ENCODE results near the gene CLIP1.
"Not testable (repeated sequence)": the region's sequence is repeated elsewhere in the genome, so short reads cannot be mapped to it uniquely, and the experiment has no call there.

Gene CLIP1

GRCh38 chr12:122258462-122258861 is 164.0 kb downstream of the CLIP1 start:
- not testable (repeated sequence) for DNase-seq (ENCODE audit: low read depth, low spot score)

DNA sequence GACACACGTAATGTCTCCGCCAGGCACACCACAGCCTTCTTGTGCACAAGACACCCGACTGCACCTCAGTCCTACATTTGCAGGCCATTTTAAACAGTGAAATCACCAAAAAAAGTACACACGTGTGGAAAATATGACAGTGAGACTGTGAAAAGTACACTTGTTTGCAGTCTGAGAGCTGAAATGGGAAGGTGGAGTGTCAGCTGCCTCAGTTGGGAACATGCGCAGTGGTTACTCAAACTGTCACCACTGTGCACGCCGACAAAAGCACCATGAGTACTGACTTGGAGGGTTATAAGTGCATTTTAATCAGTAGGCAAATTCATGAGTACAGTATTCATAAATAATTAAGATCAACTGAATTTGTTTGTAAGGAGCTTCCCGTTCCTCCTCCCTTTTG is 171.9 kb downstream of the CLIP1 start:
- DNase-seq (ENCODE audit: low read depth, low spot score), result no peak

DNA sequence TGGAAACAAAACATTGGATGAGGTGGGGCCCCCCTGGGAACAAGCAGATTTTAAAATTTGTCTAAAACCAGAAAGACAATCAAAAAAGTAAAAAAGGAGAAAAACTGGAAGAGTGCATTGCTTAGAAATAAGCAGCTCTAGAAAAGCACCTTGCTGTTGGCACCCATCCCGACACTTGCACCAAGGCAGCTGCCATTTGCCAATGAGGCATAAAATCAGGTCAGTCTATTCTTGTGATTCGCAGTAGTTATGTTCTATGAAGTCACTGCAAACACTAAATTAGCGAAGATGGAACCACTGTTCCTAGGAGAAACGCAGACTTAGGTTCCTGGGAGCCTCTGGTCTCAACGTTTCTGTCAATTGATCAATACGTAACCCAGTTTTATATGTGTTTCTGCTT is 172.4 kb downstream of the CLIP1 start:
- no peak for DNase-seq (ENCODE audit: low read depth, low spot score)

DNA sequence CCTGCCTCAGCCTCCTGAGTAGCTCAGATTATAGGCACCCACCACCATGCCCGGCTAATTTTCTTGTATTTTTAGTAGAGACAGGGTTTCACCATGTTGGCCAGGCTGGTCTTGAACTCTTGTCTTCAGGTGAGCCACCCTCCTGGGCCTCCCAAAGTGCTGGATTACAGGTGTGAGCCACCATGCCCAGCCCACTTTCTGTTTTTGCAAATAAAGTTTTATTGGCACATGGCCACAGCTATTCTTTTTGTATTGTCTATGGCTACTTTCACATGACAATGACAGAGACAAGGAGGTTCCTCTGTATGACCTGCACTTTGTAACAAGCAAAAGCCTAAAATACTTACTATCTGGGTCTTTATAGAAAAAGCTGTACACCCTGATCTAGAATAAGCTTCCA is 176.9 kb downstream of the CLIP1 start:
- no peak for DNase-seq (ENCODE audit: low read depth, low spot score)

GRCh38 chr12:122244565-122245371 is 177.7 kb downstream of the CLIP1 start:
- DNase-seq (ENCODE audit: low read depth, low spot score), result no peak

DNA sequence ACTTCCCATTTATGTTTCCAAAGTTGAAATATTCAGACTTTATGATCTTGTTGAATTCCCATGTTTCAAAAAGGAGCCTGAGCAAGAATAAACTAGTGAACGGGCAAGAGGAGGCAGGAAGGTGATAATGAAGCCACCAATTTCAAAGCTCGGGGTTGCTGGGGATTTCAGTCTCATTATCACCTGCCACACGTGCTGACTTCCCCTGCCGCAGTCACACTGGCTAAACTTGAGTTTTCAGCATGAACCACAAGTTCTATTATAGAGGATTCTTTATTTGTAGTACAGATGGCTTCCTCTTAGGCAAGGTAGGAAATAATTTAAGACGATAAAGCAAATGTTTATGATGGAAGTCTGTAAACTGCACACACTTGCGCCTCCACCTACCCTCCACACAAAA is 178.5 kb downstream of the CLIP1 start:
- no peak for DNase-seq (ENCODE audit: low read depth, low spot score)

DNA sequence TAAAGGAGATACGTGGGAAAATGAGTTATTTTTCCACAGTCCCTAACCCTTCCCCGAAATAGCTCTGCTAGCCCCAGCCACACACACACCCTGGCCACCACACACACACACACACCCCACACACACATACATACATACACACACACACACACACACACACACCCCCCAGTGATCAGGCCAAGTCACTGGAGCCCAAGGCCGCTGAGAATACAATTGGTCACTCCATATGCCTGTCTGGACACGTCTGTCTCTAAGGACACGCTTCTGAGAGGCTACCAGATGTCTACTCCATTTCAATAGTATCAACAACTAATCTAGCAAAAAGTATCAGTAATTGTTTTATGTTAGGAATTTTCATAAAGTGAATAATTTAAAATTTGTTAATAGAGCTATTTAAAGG is 183.6 kb downstream of the CLIP1 start:
- no peak for DNase-seq (ENCODE audit: low read depth, low spot score)

DNA sequence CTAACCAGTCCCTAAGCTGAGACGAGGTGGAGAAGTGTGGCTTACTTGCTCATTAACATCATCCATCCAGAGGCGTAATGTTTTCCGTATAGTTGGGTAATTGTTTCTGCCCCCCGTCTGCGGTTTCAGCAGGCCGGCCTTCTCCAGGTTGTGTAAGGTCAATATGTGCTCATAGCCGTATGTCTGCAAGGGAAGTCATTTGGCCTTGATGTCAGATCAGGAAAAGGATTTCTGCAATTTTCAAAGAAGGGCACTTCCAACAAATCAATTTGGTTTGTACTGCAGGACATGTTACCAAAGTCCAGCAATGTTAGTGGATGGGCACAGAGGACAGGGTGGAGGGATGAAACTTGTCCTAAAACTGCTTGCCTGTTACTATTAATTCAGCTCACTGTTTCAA is 186.7 kb downstream of the CLIP1 start:
- no peak for DNase-seq (ENCODE audit: low read depth, low spot score)

DNA sequence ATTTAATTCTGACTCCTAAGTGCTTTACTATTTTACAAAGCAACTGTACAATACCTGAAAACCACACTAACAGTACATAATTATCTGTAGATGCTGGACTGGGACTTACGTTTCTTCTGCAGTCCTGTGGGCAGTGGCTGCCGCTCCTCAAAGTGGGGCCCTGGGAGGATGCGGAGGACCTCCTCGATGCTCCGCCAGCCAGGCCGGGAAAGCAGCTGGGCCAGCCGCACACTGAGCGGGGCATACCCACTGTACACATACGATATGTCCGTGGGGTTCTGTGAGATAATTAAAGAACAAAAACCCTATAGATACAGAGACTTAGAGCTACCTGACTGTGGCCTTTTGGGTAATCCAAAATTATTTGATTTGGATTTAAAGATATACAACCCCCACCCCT is 189.8 kb downstream of the CLIP1 start:
- DNase-seq (ENCODE audit: low read depth, low spot score), result no peak

DNA sequence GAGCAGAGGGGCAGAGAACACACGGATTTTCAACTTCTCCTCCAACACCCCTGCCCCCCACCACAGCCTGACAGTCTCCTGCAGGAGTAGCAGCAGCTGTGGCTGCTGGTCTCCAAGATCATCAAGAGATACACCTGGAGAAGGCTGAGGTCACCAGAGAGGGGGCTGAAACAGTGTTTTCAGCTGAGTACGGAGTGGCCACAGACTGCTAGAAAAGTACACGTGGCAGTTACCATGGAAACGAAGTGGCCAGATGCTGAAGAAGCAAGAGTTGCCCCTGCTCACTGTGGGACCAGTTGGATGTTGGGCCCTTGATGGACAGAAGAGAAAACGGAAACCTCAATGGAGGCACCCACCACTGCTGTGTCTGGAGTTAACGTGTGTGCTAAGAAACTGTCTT is 191.7 kb downstream of the CLIP1 start:
- no peak for DNase-seq (ENCODE audit: low read depth, low spot score)

DNA sequence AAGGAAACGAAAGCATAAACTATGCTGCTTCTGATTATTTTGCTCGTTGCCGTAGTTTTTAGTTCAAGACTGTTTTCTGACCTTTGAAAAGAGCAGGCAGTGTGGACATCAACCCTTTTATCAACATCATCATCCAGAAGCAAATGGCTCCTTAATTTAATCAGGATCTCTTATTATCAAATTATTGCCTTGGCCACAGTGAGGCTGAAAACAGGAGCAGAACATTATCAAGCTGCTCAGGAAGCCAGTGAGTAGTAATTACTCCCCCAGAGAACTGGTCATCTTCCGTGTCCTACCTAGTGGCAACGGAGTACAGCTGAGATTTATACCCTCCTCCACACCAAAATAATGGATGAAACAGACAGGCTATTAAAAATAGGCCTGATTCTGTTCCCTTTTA is 194.4 kb downstream of the CLIP1 start:
- DNase-seq (ENCODE audit: low read depth, low spot score), result no peak

- DNase-seq (ENCODE audit: low read depth, low spot score), result no peak
Measured at GRCh38 chr12:122227341-122227740, 195.1 kb downstream of the CLIP1 start.

- no peak for DNase-seq (ENCODE audit: low read depth, low spot score)
Measured at GRCh38 chr12:122226366-122227125, 195.9 kb downstream of the CLIP1 start.

DNA sequence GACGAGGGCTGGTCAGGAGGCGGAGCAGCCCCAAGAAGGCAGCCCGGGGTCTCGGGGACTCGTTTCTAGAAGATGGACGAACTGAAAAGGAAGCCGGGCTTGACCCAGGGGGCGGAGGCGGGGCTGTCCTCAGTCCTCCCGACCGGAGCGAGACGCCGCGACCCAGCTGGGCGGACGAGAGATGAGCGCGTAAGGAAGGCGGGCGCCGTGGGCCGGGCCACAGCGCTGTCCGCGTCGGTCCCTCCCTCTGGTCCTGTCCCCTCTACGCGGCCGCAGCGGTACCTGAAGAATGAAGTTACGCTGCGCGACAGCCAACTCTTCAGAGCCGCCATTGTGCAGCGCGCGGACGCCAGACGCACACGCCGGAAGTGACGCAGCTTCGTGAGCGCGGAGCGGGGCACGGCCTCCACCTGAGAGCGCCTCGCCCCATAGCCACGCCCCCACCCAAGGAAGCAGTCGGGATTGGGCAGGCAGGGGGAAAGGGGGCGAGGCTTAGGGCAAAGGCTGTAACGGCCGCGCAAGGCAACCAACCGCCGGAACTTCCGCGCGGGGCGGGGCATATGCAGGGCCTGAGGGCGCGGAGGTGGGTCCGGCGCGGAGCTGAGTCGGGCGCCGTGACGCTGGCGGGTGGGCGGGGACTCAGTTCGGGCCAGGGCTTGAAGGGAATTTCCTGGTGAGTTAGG is 196.6 kb downstream of the CLIP1 start, which contains the start of gene DIABLO:
TSS of gene DIABLO (minus strand) at position 370 of the 683 bp plus-strand sequence. CDS start at position 332, 38 bp downstream.
- DNase-seq (ENCODE audit: low read depth, low spot score), result peak; percentile 100

All from activated naive CD8-positive, alpha-beta T cell treated with anti-CD3 and anti-CD28 coated beads, Interleukin-2, amount 50 U/mL, for 16 hours (primary cell).